Esophagus squamous epithelium (tissue), 5 donors: Measurements from ENCODE around the gene MICAL3. TPM values are rescaled to one million over a fixed set of nuclear protein-coding genes. Genes with fewer than 3 reads are reported as not detected.

Experiments used
- DNase-seq: peaks from one replicate; lab custom pipeline; 2025; lab: John Stamatoyannopoulos, UW
- H3K27ac ChIP-seq, 4 donors: fragments of 200-600 bp; sonication (generic); one replicate each; pipeline ENCODE4 v1.5.1; 2016 to 2019; ENCODE audit warnings: mild to moderate bottlenecking in 1 of 4
- H3K27me3 ChIP-seq, 4 donors: fragments of 200-600 bp; sonication (generic); 1 replicate in 3 of 4; 2 replicates in 1 of 4; pipeline versions ENCODE4 v1.5.1 to v1.6.0; 2017 to 2021; ENCODE audit warnings: antibody characterized with exemption in 1 of 4
- H3K36me3 ChIP-seq, 3 donors: fragments of 200-600 bp; sonication (generic); one replicate each; pipeline ENCODE4 v1.5.1; 2016 to 2019
- H3K4me1 ChIP-seq, 3 donors: fragments of 200-600 bp; sonication (generic); one replicate each; pipeline ENCODE4 v1.5.1; 2017 to 2019
- H3K4me3 ChIP-seq, 4 donors: fragments of 200-600 bp; sonication (generic); 1 replicate in 3 of 4; 2 replicates in 1 of 4; pipeline ENCODE4 v1.5.1; 2016 to 2019; ENCODE audit warnings: mild to moderate bottlenecking in 2 of 4, moderate library complexity in 1 of 4
- H3K9me3 ChIP-seq, 3 donors: fragments of 200-600 bp; sonication (generic); one replicate each; pipeline ENCODE4 v1.5.1; 2016 to 2019
- POLR2A ChIP-seq, 4 donors: fragments of 450-650 bp; IDR thresholded peaks; one replicate each; pipeline ENCODE4 v1.6.1; 2017; ENCODE audit warnings: antibody characterized with exemption in 4 of 4, mild to moderate bottlenecking in 4 of 4, moderate library complexity in 3 of 4
- WGBS, 2 donors: methylation state at CpG; one replicate each; pipeline ENCODE4 v1.1.5; 2018; 5-methylcytosine and 5-hydroxymethylcytosine counted together
- intact Hi-C: fragments of 100-400 bp; cut with DNase I; formaldehyde crosslinking; loops from one replicate; pipeline ENCODE4 v1.15.0; 2022
- total RNA-seq, 4 donors: library from RNA; depleted of rRNA; stranded (reverse); fragments of >200 nt; gene quantifications; one replicate each; pipeline ENCODE4 v1.1.0, GENCODE V29; 2016
- TF ChIP-seq, protein P1 (sequence below), 6 experiments: fragments of 450-650 bp in 4 of 6; fragments of 200-600 bp in 2 of 6; sonication (generic) in 2 of 6; IDR thresholded peaks; one replicate each; pipeline ENCODE4 v1.5.1; 2016 to 2019; ENCODE audit warnings: antibody characterized with exemption in 6 of 6, mild to moderate bottlenecking in 4 of 6, moderate library complexity in 4 of 6
- donor health status: DM: yes; HTN: yes; CAD: no.

The MICAL3 gene
- total RNA-seq, 4 donors from 2014 or later, result 11.2 to 30.9 (median 15.9) TPM

DNA sequence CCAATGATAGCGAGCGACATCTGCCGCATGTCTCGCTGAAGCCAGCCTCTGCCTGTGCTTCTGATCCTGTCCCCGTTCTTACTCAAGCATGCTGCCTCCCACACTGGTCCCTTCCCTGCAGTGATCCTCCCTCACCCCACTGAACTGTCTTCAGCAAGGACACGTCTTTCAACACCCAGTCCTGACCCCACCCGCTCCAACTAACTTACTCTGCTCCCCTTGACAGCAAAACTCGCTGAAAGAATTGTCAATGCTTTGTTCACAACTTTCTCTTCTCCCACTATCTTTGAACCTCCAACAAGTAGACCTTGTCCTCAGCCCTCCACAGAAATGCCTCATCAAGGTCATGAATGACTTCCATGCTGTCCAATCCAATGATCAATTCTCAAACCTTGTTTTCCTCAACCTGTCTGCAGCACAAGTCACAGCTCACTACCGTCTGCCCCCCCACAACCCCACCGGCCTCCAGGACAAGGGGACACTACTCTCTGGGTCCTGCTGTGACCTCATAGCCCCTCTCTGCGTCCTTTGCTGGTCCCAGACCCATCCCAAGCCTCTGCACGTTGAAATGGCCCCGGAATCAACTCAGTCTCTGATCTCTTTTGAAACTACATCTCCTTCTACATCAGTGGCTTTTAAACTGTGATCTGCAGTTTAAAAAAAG is 108.0 kb downstream of the MICAL3 start:
- WGBS, 2 donors, result 83 to 86% methylated on average over 13 of the region's 13 CpGs
- Histone ChIP-seq H3K4me3 (no peak overlapping the region), H3K27me3 (no peaks in the 10 kb centered on the region), H3K9me3 (no peaks in the 10 kb centered on the region), H3K27ac (no peak overlapping the region), H3K4me1 (peaks cover 21 to 49% (median 26%) of the 10 kb centered on the region in 3 donors), H3K36me3 (no peaks in the 10 kb centered on the region)
- TF ChIP-seq, protein P1, sequence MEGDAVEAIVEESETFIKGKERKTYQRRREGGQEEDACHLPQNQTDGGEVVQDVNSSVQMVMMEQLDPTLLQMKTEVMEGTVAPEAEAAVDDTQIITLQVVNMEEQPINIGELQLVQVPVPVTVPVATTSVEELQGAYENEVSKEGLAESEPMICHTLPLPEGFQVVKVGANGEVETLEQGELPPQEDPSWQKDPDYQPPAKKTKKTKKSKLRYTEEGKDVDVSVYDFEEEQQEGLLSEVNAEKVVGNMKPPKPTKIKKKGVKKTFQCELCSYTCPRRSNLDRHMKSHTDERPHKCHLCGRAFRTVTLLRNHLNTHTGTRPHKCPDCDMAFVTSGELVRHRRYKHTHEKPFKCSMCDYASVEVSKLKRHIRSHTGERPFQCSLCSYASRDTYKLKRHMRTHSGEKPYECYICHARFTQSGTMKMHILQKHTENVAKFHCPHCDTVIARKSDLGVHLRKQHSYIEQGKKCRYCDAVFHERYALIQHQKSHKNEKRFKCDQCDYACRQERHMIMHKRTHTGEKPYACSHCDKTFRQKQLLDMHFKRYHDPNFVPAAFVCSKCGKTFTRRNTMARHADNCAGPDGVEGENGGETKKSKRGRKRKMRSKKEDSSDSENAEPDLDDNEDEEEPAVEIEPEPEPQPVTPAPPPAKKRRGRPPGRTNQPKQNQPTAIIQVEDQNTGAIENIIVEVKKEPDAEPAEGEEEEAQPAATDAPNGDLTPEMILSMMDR (IDR thresholded peaks at IDR 0.05), result no peak
- TF ChIP-seq POLR2A (IDR thresholded peaks at IDR 0.05), result no peak
- no peak for DNase-seq
- intact Hi-C loops, result no loop called here

DNA sequence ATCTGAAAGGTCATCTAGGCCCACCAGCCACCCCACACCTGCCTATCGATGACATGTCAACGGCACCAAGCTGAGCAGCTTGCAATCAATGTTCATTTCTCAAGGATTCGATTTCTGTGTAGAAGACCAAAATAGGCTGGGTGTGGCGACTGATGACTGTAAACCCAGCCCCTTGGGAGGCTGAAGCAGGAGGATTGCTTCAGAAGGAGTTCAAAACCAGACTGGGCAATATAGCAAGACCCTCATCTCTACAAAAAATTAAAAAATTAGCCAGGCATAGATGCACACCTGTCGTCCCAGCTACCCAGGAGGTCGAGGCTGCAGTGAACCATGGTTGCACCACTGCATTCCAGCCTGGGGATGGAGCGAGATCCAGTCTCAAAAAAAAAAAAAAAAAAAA is 108.7 kb downstream of the MICAL3 start:
- no peak for DNase-seq
- H3K27ac ChIP-seq, result no peak overlapping the region
- H3K27me3 ChIP-seq, result no peaks in the 10 kb centered on the region
- WGBS, 2 donors, result 74 to 94% methylated on average over 6 to 7 of the region's 7 CpGs
- H3K36me3 ChIP-seq, result no peaks in the 10 kb centered on the region
- H3K4me1 ChIP-seq, result peaks cover 20 to 49% (median 26%) of the 10 kb centered on the region in 3 donors
- H3K9me3 ChIP-seq, result no peaks in the 10 kb centered on the region
- TF ChIP-seq POLR2A (IDR thresholded peaks at IDR 0.05), result no peak
- TF ChIP-seq, protein P1 (IDR thresholded peaks at IDR 0.05), result no peak
- intact Hi-C loops, result no loop called here
- no peak overlapping the region for H3K4me3 ChIP-seq

DNA sequence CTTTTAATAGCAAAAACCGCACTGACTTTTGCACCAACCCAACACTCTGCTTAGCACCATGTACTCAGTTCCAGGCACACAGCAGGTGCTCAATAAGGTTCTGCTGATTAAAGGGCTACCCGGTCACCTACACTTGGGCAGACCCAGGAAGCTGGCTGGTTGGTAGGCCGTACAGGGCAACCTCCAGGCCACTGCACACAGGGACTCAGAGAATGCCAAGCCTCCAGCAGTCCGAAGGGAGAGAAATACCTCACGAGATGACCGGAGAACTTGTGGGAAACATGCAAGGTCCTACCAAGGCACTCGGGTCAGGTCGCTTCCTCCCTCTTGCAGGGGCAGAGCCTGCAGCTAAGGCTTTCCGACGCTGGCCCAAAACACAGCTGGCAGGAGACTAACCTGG is 109.2 kb downstream of the MICAL3 start:
- WGBS, 2 donors, result 95 to 100% methylated on average over 7 of the region's 10 CpGs

GRCh38 chr22:17914474-17914873 is 109.9 kb downstream of the MICAL3 start:
- Histone ChIP-seq H3K27ac (no peak overlapping the region), H3K36me3 (no peaks in the 10 kb centered on the region), H3K4me3 (no peak overlapping the region), H3K4me1 (peaks cover 13 to 49% (median 23%) of the 10 kb centered on the region in 3 donors), H3K9me3 (no peaks in the 10 kb centered on the region), H3K27me3 (no peaks in the 10 kb centered on the region)
- WGBS, 2 donors, result 65 to 80% methylated on average over 3 of the region's 3 CpGs
- TF ChIP-seq, protein P1 (IDR thresholded peaks at IDR 0.05), result no peak
- TF ChIP-seq POLR2A (IDR thresholded peaks at IDR 0.05), result no peak
- intact Hi-C loops, result no loop called here
- DNase-seq, result no peak

More for the DNA sequence above, 109.2 kb downstream of the MICAL3 start:
- H3K4me3 ChIP-seq, result no peak overlapping the region
- intact Hi-C loops, result no loop called here
- TF ChIP-seq, protein P1 (IDR thresholded peaks at IDR 0.05), result no peak
- no peak for TF ChIP-seq POLR2A (IDR thresholded peaks at IDR 0.05)
- DNase-seq, result no peak
- H3K36me3 ChIP-seq, result no peaks in the 10 kb centered on the region
- peaks cover 20 to 49% (median 26%) of the 10 kb centered on the region in 3 donors for H3K4me1 ChIP-seq
- no peaks in the 10 kb centered on the region for H3K27me3 ChIP-seq
- no peaks in the 10 kb centered on the region for H3K9me3 ChIP-seq
- no peak overlapping the region for H3K27ac ChIP-seq

GRCh38 chr22:17913801-17914347 is 110.5 kb downstream of the MICAL3 start:
- Histone ChIP-seq H3K27me3 (no peaks in the 10 kb centered on the region), H3K36me3 (no peaks in the 10 kb centered on the region), H3K27ac (no peak overlapping the region), H3K9me3 (no peaks in the 10 kb centered on the region), H3K4me1 (peaks cover 11 to 50% (median 23%) of the 10 kb centered on the region in 3 donors), H3K4me3 (no peak overlapping the region)
- intact Hi-C loops, result no loop called here
- 73 to 86% methylated on average over 8 of the region's 8 CpGs for WGBS, 2 donors
- no peak for TF ChIP-seq POLR2A (IDR thresholded peaks at IDR 0.05)
- TF ChIP-seq, protein P1 (IDR thresholded peaks at IDR 0.05), result no peak
- DNase-seq, result no peak
